HG02885 (cell line): ENCODE data around the gene PI4K2A.

Experiments used
- ATAC-seq: cut with Tn5 transposase; IDR thresholded peaks from one replicate; pipeline ENCODE4 v1.9.1; 2021; ENCODE audit warnings: mild to moderate bottlenecking; ENCODE audit not compliant: unreplicated experiment, poor library complexity

The PI4K2A gene

DNA sequence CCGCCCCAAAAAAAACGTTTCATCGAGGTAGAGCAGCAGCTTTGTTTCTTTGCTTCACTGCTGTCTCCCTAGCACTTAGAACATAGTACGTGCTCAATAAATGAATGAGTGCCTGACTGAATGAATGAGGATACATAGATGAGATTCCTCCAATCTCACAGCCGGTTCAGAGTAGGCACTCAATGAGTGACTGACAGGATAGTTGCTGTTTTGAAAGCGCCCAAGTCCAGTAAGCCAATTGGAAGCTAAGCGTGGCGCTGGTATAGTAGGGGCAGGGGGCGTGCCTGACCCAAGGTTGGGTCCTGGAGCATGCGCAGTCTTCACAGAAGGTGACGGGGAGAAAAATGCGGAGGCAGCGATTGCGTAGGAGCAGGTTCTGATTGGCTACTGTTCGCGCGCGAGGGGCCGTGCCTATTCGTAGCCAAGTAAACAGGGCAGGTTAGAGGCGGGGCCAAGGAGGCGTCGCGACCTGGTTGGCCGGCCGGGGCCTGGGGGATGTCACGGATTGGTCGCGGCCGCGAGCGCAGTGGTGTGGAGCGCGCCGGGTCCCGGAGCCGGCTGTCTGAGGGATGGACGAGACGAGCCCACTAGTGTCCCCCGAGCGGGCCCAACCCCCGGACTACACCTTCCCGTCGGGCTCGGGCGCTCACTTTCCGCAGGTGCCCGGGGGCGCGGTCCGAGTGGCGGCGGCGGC is at the start of gene PI4K2A:
Gene PI4K2A, plus strand, starts transcription at position 498 of the 694 bp plus-strand sequence. Its CDS starts 72 bp downstream, at position 570.
- ATAC-seq: peak; percentile 98

GRCh38 chr10:97590748-97591495 is 49.5 kb upstream of the PI4K2A start:
- no peak for ATAC-seq

DNA sequence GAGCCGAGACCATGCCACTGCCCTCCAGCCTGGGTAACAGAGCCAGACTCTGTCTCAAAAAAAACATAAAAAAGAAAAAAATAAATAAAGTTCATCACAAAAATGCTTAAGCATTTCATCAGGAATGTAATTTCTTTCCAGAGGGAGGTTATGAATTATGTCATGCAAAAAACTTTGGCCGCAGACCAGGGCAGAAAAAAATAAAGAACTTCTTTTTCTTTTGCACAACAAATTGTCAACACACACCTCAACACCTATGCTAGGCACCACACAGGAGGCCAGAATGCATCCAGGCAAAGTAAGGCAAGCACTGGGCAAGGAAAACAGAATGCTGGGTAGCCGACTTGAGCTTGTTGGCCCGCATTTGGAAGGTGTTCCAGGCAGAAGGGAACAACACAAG is 47.0 kb upstream of the PI4K2A start:
- no peak for ATAC-seq

DNA sequence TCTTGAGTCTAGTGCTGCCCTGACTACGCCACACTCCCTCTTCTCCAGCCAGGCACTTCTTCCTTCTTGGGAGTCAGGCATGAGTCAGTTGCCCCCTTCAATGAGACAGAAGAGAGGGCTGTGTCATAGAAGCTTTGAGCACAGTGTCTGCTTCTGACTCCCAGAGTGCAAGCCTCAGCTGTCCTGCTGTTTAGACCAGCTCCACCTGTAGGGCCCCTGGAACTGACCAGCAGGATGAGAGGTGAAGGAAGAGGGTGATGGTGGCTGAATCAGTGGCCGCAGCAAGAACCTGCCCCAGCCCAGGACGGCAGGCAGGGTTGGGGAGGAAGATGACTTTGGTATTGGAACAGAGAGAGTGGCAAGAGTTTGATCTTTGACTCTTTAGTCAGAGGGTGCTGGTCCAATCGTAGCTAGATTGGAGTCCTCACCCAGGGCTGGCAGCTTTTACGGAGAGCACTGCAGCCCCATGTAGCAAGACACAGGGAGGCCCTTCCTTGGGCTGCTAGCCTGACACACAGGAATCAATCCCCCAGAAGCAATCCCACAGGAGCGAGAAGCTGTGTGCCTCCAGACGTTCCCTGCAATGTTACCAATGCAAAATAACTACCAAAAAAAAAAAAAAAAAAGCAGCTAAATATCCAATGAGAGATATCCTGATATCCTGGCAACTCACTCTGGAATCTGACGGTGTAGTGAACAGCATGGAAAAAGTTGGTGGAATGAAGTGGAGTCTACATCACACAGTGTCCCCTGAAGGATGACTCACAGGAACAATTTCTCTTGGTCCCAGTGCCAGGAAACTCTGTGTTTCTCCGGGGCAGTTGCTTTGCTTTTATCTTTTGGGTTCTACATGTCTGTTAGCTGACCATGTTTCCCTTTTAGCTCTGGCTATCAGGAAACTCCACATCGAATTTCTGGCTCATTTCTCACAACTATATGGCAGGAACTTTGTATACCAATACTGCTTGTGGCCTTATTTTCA is 44.1 kb upstream of the PI4K2A start:
- no peak for ATAC-seq

- no peak for ATAC-seq
Observed at GRCh38 chr10:97597778-97598177, 42.7 kb upstream of the PI4K2A start.

DNA sequence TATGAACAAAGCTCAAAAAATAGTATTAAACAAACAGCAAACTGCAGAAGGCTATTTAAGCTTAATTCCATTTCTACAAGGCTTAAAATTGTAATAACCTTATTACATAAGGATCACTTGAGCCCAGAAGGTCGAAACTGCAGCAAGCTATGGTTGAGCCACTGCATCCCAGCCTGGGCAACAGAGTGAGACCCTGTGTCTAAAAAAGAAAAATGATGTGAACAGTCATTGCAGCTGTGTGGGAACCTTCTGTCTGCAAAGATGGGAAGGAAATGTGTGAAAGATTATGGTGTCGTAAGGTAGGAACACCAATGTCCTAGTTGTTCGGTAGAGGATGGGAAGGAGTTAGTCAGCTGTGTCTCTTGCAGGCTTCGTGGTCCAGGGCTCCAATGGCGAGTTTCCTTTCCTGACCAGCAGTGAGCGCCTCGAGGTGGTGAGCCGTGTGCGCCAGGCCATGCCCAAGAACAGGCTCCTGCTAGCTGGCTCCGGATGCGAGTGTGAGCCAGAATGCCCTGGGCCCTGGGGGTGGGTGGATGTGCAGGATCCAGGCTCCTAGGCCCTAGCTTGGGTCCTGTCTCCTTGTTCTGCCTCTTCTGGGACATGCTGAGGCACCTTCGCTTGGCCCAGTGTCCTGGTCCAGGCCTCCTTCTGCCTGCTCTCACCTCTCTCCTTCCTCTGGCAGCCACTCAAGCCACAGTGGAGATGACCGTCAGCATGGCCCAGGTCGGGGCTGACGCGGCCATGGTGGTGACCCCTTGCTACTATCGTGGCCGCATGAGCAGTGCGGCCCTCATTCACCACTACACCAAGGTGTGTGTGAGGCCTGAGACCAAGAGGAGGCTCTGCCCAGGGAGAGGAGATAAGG is 41.8 kb upstream of the PI4K2A start:
- ATAC-seq: no peak

- ATAC-seq: no peak
Observed at GRCh38 chr10:97599272-97599619, 41.2 kb upstream of the PI4K2A start.

GRCh38 chr10:97600616-97601015 is 39.9 kb upstream of the PI4K2A start:
- ATAC-seq: no peak

GRCh38 chr10:97601268-97602215 is 38.9 kb upstream of the PI4K2A start:
- no peak for ATAC-seq

- ATAC-seq: no peak
Observed at GRCh38 chr10:97607095-97607636, 33.3 kb upstream of the PI4K2A start.

DNA sequence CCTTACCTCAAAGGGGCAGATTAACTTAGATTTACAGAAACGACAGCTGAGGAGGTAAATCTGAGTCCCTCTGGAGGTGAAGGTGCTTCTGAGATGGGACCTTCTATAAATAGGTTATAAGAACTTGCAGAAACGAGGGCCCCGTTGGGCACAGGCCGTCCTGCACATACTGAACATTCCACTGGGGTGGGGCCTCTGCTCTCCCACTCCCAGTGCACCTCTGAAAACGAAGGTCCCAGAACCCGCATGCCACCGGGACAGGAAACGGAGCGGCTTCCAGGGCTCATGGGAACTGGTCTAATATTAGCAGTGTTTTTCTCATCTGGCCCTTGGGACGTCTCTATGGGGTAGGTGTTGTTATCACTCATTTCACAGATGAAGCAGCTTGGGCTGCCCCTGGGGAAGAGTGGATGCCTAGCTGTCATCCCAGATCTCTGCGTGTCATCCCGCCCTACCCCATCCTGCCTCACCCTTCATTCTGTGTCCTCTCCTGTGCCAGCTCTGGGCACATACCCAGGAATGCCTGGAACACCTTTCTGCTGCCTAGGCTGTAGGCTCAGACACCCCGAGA is 31.4 kb upstream of the PI4K2A start:
- no peak for ATAC-seq

GRCh38 chr10:97611473-97611872 is 29.0 kb upstream of the PI4K2A start:
- ATAC-seq: no peak

DNA sequence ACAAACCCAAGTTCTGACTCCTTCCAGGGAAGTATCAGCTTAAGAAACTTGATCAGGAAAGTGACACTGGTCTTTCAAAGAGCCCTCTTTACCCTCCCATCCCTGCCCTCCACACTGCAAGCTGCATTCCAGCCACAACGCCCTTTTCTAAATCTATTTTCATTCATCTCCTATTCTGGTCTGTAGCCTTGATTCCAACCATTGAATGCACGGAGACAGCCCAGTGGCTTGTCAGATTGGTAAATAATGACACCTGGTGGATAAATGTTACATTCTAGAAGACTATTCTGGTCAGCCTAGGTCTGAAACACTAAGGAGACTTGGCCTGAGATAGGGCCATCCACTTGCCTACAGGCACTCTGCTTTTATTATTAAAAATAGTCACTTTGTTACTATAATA is 28.1 kb upstream of the PI4K2A start:
- ATAC-seq: no peak

DNA sequence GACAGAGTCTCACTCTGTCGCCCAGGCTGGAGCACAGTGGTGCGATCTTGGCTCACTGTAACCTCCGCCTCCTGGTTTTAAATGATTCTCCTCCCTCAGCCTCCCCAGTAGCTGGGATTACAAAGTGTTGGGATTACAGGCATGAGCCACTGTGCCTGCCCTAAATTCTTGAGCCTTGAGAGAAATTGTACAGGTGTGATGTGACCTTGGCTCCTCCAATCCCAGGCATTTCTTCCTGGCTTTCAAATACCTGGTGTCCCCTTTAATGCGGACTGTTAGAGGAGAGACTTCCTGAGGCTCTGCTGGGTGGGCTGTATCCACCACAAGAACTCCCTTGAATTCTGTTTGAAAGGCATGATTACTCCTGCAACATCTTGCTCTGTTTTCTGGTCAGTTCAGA is 22.2 kb upstream of the PI4K2A start:
- no peak for ATAC-seq

DNA sequence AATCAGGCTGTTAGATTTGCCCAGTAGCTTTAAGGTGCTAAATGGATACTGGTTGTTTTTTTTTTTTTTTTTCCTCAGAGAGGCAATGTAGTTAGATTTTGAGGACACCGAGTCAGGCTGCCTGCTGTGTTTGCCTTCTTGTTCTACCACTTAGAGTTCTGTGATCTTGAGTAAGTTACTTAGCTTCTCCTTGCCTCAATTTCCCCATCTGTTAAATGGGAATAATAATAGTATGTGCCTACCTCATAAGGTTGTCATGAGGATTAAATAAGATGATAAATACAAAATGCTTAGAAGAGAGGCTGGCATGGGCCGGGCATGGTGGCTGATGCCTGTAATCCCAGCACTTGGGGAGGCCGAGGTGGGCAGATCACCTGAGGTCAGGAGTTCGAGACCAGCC is 21.7 kb upstream of the PI4K2A start:
- ATAC-seq: no peak

GRCh38 chr10:97623277-97623676 is 17.2 kb upstream of the PI4K2A start:
- ATAC-seq: no peak

- no peak for ATAC-seq
Observed at GRCh38 chr10:97627731-97628130, 12.7 kb upstream of the PI4K2A start.

GRCh38 chr10:97628228-97628627 is 12.2 kb upstream of the PI4K2A start:
- no peak for ATAC-seq
